HG03135 (cell line): ENCODE measurements around the gene ZNF483.
"Not testable (repeated sequence)": the region's sequence is repeated elsewhere in the genome, so short reads cannot be mapped to it uniquely, and the experiment has no call there.

Source experiments
- ATAC-seq: cut with Tn5 transposase; IDR thresholded peaks from one replicate; pipeline ENCODE4 v1.9.1; 2021; ENCODE audit warnings: mild to moderate bottlenecking, moderate library complexity; ENCODE audit not compliant: unreplicated experiment

ZNF483 gene

GRCh38 chr9:111605041-111605559, 80.1 kb downstream of the ZNF483 start:
- ATAC-seq: no peak

GRCh38 chr9:111610149-111610548, 85.2 kb downstream of the ZNF483 start:
- no peak for ATAC-seq

GRCh38 chr9:111610845-111611244, 85.9 kb downstream of the ZNF483 start:
- no peak for ATAC-seq

- ATAC-seq: no peak
These were observed 88.6 kb downstream of the ZNF483 start for GRCh38 chr9:111613436-111614040.

GRCh38 chr9:111615928-111616327, 90.9 kb downstream of the ZNF483 start:
- no peak for ATAC-seq

GRCh38 chr9:111617349-111617748, 92.4 kb downstream of the ZNF483 start:
- ATAC-seq: not testable (repeated sequence)

- no peak for ATAC-seq
These were observed 97.0 kb downstream of the ZNF483 start for GRCh38 chr9:111621895-111622480.

- no peak for ATAC-seq
These were observed 97.6 kb downstream of the ZNF483 start for GRCh38 chr9:111622626-111623025.
